Gastrocnemius medialis (tissue), 4 donors: ENCODE measurements around the gene NDUFB2. TPM values are rescaled to one million over a fixed set of nuclear protein-coding genes. Genes with fewer than 3 reads are reported as not detected.
A peak's percentile ranks its signal among the peaks of the same experiment; 100 is the strongest.

Source experiments
- ATAC-seq, 2 donors: fragments of 150-250 bp; one replicate each; pipeline ENCODE4 v1.9.1; 2016
- DNase-seq, 2 donors: peaks; one replicate each; pipeline ENCODE4 v3.0.0-alpha.2; 2019
- H3K27ac ChIP-seq, 4 donors: fragments of 200-600 bp; sonication (generic); 1 replicate in 1 of 4; 2 replicates in 3 of 4; pipeline ENCODE4 v1.5.1; 2016 to 2018; ENCODE audit warnings: mild to moderate bottlenecking in 2 of 4, moderate library complexity in 1 of 4
- H3K27me3 ChIP-seq, 3 donors: fragments of 200-600 bp; sonication (generic) in 2 of 3; 1 replicate in 1 of 3; 2 replicates in 2 of 3; pipeline versions ENCODE4 v1.5.1 to v1.6.0; 2016 to 2019; ENCODE audit warnings: mild to moderate bottlenecking in 1 of 3, moderate library complexity in 1 of 3
- H3K36me3 ChIP-seq, 2 donors: fragments of 200-600 bp; sonication (generic) in 1 of 2; one replicate each; pipeline ENCODE4 v1.5.1; 2017 to 2018
- H3K4me1 ChIP-seq, 2 donors: fragments of 200-600 bp; sonication (generic) in 1 of 2; one replicate each; pipeline ENCODE4 v1.5.1; 2016 to 2017; ENCODE audit warnings: mild to moderate bottlenecking in 2 of 2
- H3K4me3 ChIP-seq, 4 donors: fragments of 200-600 bp; sonication (generic) in 3 of 4; 1 replicate in 1 of 4; 2 replicates in 3 of 4; pipeline ENCODE4 v1.5.1; 2016 to 2019; ENCODE audit warnings: mild to moderate bottlenecking in 2 of 4
- H3K9me3 ChIP-seq, 3 donors: fragments of 200-600 bp; sonication (generic) in 2 of 3; 1 replicate in 1 of 3; 2 replicates in 2 of 3; pipeline ENCODE4 v1.5.1; 2016 to 2019
- CTCF ChIP-seq, 5 experiments: fragments of 450-650 bp in 3 of 5; fragments of 200-600 bp in 2 of 5; sonication (generic) in 2 of 5; IDR thresholded peaks in 4 of 5; conservative IDR thresholded peaks in 1 of 5; 1 replicate in 4 of 5; 2 replicates in 1 of 5; pipeline ENCODE4 v1.5.1; 2016 to 2019; ENCODE audit warnings: antibody characterized with exemption in 5 of 5, mild to moderate bottlenecking in 3 of 5, moderate library complexity in 3 of 5
- POLR2A ChIP-seq, 2 donors: fragments of 450-650 bp; IDR thresholded peaks; one replicate each; pipeline ENCODE4 v1.6.1; 2017; ENCODE audit warnings: antibody characterized with exemption in 2 of 2, mild to moderate bottlenecking in 2 of 2, moderate library complexity in 2 of 2
- in situ Hi-C, 4 donors: fragments of 200-750 bp; cut with MboI; loops; one replicate each; pipeline versions ENCODE4 v1.15.0 to v1.8.0; 2017; ENCODE audit warnings: low sequenced_read_pairs in 4 of 4
- intact Hi-C: fragments of 100-400 bp; cut with DNase I; formaldehyde crosslinking; loops from one replicate; pipeline ENCODE4 v1.15.1; 2023; ENCODE audit warnings: low total_unique reads
- total RNA-seq, 4 donors: library from RNA; depleted of rRNA; stranded (reverse); fragments of >200 nt; gene quantifications; one replicate each; pipeline versions ENCODE4 v1.1.0 to v1.2.3, GENCODE V29; 2016

Gene NDUFB2
- total RNA-seq, 4 donors from 2014 or later = 449 to 793 (median 538) TPM

- H3K4me1 ChIP-seq = peaks cover 23% of the 10 kb centered on the region in 2 donors
- ATAC-seq = peak; percentile 71 to 75
- H3K36me3 ChIP-seq = no peaks in the 10 kb centered on the region
- no peak overlapping the region for H3K4me3 ChIP-seq
- in situ Hi-C loops = loop anchor here in 2 of 4 donors (5.0 to 10.0 kb wide), 2 partner anchors 136 to 139 kb away; no protein-coding TSS in a partner anchor
- intact Hi-C loops = loop anchor here (1.0 to 10.0 kb wide), 3 partner anchors 135 to 479 kb away; partner anchors contain the start of gene KDM7A
- H3K27me3 ChIP-seq = no peaks in the 10 kb centered on the region
- TF ChIP-seq POLR2A (IDR thresholded peaks at IDR 0.05) (no peak), CTCF (IDR thresholded peaks at IDR 0.05 in 4 of 5, conservative IDR thresholded peaks at IDR 0.05 in 1 of 5) (peak; percentile 81 to 94 (median 88))
- no peaks in the 10 kb centered on the region for H3K9me3 ChIP-seq
- H3K27ac ChIP-seq = peak overlapping the region in 2 of 4 donors; percentile 27 to 35
- DNase-seq = peak; percentile 46 to 48
These were observed 43.0 kb upstream of the NDUFB2 start for GRCh38 chr7:140653319-140654108.

- peak overlapping the region in 2 of 4 donors; percentile 27 to 35 for H3K27ac ChIP-seq
- H3K27me3 ChIP-seq = no peaks in the 10 kb centered on the region
- TF ChIP-seq POLR2A (IDR thresholded peaks at IDR 0.05) (no peak), CTCF (IDR thresholded peaks at IDR 0.05 in 4 of 5, conservative IDR thresholded peaks at IDR 0.05 in 1 of 5) (no peak)
- in situ Hi-C loops = loop anchor here in 2 of 4 donors (5.0 to 10.0 kb wide), 2 partner anchors 137 to 139 kb away; no protein-coding TSS in a partner anchor
- peak in 1 of 2 donors; percentile 43 for ATAC-seq
- intact Hi-C loops = loop anchor here (10.0 kb wide), 1 partner anchor 479 kb away; the partner anchor contains the start of gene KDM7A
- no peak for DNase-seq
- H3K4me1 ChIP-seq = peaks cover 23% of the 10 kb centered on the region in 2 donors
- H3K36me3 ChIP-seq = no peaks in the 10 kb centered on the region
- no peaks in the 10 kb centered on the region for H3K9me3 ChIP-seq
- H3K4me3 ChIP-seq = no peak overlapping the region
These were observed 42.5 kb upstream of the NDUFB2 start for GRCh38 chr7:140654109-140654387.

- Histone ChIP-seq H3K4me3 (no peak overlapping the region), H3K4me1 (peaks cover 23% of the 10 kb centered on the region in 2 donors), H3K36me3 (no peaks in the 10 kb centered on the region), H3K9me3 (no peaks in the 10 kb centered on the region), H3K27me3 (no peaks in the 10 kb centered on the region), H3K27ac (peak overlapping the region in 1 of 4 donors; percentile 27)
- intact Hi-C loops (loop anchor here (10.0 kb wide), 1 partner anchor 480 kb away; the partner anchor contains the start of gene KDM7A), in situ Hi-C loops (loop anchor here (5.0 to 10.0 kb wide), 3 partner anchors 132 to 140 kb away; no protein-coding TSS in a partner anchor)
- DNase-seq (no peak), ATAC-seq (no peak)
- TF ChIP-seq POLR2A (IDR thresholded peaks at IDR 0.05) (no peak), CTCF (IDR thresholded peaks at IDR 0.05 in 4 of 5, conservative IDR thresholded peaks at IDR 0.05 in 1 of 5) (no peak)
These were observed 41.8 kb upstream of the NDUFB2 start for GRCh38 chr7:140654661-140655060.

GRCh38 chr7:140655511-140656408 lies 40.7 kb upstream of the NDUFB2 start:
- in situ Hi-C loops = loop anchor here in 3 of 4 donors (5.0 to 10.0 kb wide), 3 partner anchors 133 to 141 kb away; no protein-coding TSS in a partner anchor
- DNase-seq (no peak), ATAC-seq (no peak)
- Histone ChIP-seq H3K27ac (peak overlapping the region; percentile 68 to 82 (median 78)), H3K27me3 (no peaks in the 10 kb centered on the region), H3K4me1 (peaks cover 23% of the 10 kb centered on the region in 2 donors), H3K9me3 (no peaks in the 10 kb centered on the region), H3K4me3 (peak overlapping the region in 2 of 4 donors; percentile 47 to 50), H3K36me3 (no peaks in the 10 kb centered on the region)
- intact Hi-C loops = loop anchor here (1.0 to 10.0 kb wide), 2 partner anchors 17 to 481 kb away; partner anchors contain the start of genes ADCK2 and KDM7A
- no peak for TF ChIP-seq CTCF (IDR thresholded peaks at IDR 0.05 in 4 of 5, conservative IDR thresholded peaks at IDR 0.05 in 1 of 5)
- no peak for TF ChIP-seq POLR2A (IDR thresholded peaks at IDR 0.05)
